HG03354 (cell line): Measurements from ENCODE around the gene B3GALNT1.

Experiments used
- ATAC-seq: cut with Tn5 transposase; IDR thresholded peaks from one replicate; pipeline ENCODE4 v1.9.1; 2021; ENCODE audit warnings: mild to moderate bottlenecking; ENCODE audit not compliant: unreplicated experiment, poor library complexity, severe bottlenecking

The B3GALNT1 gene

GRCh38 chr3:161035711-161036110 lies 69.4 kb downstream of the B3GALNT1 start:
- ATAC-seq = peak; percentile 45

- ATAC-seq = peak; percentile 78
These were observed 70.1 kb downstream of the B3GALNT1 start for GRCh38 chr3:161034913-161035550.
